22Rv1 (cell line): ENCODE data around the gene IQSEC3.

ENCODE experiments used
- ZFX ChIP-seq: fragments of 450-650 bp; IDR thresholded peaks from 2 replicates; pipeline ENCODE4 v1.6.1; 2017; ENCODE audit warnings: antibody characterized with exemption, borderline replicate concordance
- TF ChIP-seq, protein P1 (sequence below): fragments of 450-650 bp; IDR thresholded peaks from 2 replicates; pipeline ENCODE4 v1.5.1; 2017; ENCODE audit warnings: mild to moderate bottlenecking

DNA sequence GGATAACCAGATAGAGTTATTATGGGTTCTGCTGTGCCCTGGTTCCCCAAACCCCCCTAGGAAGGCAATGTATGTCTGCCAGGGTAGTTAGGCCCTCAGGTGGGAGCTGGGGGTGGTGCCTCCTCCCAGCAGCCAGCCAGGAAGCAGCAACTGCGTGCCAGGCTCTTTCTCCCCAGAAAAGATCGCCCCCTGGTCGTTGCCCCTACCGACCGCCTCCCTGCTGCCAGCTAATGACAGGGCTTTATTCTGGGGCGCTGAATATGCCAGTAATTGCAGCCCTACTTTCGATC, 36.3 kb downstream of the IQSEC3 start:
- TF ChIP-seq, protein P1, sequence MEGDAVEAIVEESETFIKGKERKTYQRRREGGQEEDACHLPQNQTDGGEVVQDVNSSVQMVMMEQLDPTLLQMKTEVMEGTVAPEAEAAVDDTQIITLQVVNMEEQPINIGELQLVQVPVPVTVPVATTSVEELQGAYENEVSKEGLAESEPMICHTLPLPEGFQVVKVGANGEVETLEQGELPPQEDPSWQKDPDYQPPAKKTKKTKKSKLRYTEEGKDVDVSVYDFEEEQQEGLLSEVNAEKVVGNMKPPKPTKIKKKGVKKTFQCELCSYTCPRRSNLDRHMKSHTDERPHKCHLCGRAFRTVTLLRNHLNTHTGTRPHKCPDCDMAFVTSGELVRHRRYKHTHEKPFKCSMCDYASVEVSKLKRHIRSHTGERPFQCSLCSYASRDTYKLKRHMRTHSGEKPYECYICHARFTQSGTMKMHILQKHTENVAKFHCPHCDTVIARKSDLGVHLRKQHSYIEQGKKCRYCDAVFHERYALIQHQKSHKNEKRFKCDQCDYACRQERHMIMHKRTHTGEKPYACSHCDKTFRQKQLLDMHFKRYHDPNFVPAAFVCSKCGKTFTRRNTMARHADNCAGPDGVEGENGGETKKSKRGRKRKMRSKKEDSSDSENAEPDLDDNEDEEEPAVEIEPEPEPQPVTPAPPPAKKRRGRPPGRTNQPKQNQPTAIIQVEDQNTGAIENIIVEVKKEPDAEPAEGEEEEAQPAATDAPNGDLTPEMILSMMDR: no peak
- no peak for TF ChIP-seq ZFX
